Measurements from ENCODE around the gene GDNF.
"Not testable (repeated sequence)": the region's sequence is repeated elsewhere in the genome, so short reads cannot be mapped to it uniquely, and the experiment has no call there.

Gene GDNF

DNA sequence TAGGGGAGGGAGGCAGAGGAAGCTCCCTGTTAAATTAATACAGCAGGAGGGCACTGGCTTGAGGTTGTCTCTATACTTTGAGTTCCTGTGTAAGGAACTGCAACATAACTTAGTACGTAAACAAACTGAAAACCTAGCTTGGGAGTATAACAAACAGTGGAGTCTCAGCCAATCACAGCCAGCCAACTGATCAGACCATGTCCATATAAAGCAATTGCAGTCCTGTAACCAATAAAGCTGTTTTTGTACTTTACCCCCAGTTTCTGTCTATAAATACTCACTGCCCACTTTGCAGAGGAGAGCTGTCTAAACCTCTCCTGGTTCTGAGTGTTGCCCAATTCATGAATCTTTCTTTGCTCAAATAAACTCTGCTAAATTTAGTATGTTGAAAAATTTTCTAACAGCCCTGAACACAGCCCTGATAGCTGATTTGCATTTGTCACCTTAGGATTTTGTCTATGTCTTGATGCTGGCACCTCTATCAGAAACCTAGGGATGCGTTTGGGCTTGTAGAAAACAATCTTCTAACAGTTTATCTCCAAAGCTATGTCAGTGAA is 39.9 kb downstream of the GDNF start:
- FAIRE-seq (no peak), DNase-seq (ENCODE audit: insufficient read length, low spot score) (no peak)
- TF ChIP-seq, protein P1, sequence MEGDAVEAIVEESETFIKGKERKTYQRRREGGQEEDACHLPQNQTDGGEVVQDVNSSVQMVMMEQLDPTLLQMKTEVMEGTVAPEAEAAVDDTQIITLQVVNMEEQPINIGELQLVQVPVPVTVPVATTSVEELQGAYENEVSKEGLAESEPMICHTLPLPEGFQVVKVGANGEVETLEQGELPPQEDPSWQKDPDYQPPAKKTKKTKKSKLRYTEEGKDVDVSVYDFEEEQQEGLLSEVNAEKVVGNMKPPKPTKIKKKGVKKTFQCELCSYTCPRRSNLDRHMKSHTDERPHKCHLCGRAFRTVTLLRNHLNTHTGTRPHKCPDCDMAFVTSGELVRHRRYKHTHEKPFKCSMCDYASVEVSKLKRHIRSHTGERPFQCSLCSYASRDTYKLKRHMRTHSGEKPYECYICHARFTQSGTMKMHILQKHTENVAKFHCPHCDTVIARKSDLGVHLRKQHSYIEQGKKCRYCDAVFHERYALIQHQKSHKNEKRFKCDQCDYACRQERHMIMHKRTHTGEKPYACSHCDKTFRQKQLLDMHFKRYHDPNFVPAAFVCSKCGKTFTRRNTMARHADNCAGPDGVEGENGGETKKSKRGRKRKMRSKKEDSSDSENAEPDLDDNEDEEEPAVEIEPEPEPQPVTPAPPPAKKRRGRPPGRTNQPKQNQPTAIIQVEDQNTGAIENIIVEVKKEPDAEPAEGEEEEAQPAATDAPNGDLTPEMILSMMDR (IDR thresholded peaks at IDR 0.05; ENCODE audit: insufficient read depth, missing control alignments): no peak

DNA sequence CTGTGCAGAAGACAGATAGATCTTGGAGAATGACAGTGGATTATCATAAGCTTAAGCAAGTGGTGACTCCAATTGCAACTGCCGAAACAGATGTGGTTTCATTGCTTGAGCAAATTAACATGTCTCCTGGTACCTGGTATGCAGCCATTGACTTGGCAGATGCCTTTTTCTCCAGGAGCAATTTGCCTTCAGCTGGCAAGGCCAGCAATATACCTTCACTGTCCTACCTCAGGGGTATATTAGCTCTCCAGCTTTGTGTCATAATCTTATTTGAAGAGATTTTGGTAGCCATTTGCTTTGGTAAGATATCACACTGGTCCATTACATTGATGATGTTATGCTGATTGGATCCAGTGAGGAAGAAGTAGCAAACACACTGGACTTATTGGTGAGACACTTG is 43.4 kb downstream of the GDNF start:
- not testable (repeated sequence) for FAIRE-seq; DNase-seq (ENCODE audit: insufficient read length, low spot score)

- not testable (repeated sequence) for FAIRE-seq
Observed at GRCh38 chr5:37795292-37795691, 44.5 kb downstream of the GDNF start.

GRCh38 chr5:37792975-37793631 is 46.7 kb downstream of the GDNF start:
- no peak for DNase-seq (ENCODE audit: insufficient read length, low spot score)
- FAIRE-seq: no peak
- TF ChIP-seq, protein P1 (IDR thresholded peaks at IDR 0.05; ENCODE audit: insufficient read depth, missing control alignments): no peak

More at GRCh38 chr5:37795292-37795691, 44.5 kb downstream of the GDNF start:
- not testable (repeated sequence) for DNase-seq (ENCODE audit: insufficient read length, low spot score)

DNA sequence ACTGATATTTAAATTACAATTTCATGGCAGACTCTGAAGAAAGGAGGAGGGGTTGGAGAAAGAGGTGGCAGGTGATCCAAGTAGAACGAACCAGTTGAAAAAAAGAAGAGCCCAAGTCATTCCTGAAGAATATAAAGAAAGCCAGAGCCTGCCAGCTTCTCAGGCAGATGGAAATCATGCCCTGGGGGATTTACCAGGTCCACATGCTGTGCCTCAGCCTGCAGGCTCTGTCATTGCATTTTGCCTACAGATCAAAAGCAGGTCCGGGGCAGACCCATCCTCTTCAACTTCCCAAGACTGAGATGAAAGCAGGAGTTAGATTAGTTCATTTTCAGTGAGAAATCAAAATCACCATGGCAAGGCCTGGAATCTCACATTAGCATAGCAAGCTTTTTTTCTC is 48.5 kb downstream of the GDNF start:
- TF ChIP-seq, protein P1 (IDR thresholded peaks at IDR 0.05; ENCODE audit: insufficient read depth, missing control alignments): no peak
- DNase-seq (ENCODE audit: insufficient read length, low spot score): no peak
- FAIRE-seq: no peak

GRCh38 chr5:37789991-37790390 is 49.9 kb downstream of the GDNF start:
- DNase-seq (ENCODE audit: insufficient read length, low spot score): no peak
- TF ChIP-seq, protein P1 (IDR thresholded peaks at IDR 0.05; ENCODE audit: insufficient read depth, missing control alignments): no peak
- no peak for FAIRE-seq

DNA sequence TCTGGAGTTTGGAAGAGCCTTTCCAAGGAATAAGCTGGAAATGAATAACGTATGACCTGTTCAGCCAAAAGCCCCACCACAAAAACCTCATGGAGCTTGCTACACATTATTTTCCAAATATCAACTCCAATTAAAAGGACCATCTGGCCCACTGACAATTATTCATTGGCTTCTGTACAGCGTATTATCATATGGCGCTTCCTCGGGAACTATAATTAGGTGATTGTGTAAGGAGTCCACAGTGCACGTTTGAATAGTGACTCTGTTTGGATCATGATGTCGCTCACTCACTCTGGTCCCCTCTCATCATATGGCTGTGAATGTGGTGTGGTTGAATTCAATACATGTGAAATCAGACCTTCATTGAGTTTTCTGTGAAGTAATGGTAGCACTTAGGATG is 52.1 kb downstream of the GDNF start:
- FAIRE-seq (no peak), DNase-seq (ENCODE audit: insufficient read length, low spot score) (no peak)

DNA sequence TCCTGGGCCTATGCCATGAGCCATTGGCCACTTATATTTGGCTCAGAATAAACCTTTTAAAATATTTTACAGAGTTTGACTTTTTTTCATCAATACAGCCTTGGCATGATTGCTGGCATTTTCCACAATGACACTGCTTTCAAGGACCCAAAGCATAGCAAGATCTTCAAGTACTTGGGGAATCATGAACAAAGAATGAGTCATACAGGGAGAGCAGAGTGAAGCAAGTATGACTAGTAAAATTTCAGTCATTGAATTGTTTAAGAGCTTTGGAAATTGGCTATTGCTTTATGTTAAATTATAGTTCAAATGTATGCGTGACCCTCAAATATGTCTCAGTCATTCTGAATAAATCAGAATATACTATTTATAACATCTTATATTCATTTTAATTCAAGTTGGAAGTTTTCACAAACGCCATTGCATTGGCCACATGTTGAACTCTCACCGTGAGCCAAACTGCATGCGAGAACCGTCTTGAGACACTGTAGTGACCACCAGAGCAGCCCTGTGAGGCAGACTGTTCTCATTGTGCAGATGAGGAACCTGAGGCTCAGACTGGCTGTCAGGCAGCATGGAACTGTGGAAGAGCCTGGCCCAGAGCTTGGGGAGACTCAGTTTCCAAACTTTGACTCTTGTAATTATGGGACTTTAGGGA is 52.9 kb downstream of the GDNF start:
- no peak for FAIRE-seq
- TF ChIP-seq, protein P1 (IDR thresholded peaks at IDR 0.05; ENCODE audit: insufficient read depth, missing control alignments): no peak
- DNase-seq (ENCODE audit: insufficient read length, low spot score): no peak

More for the DNA sequence above, 52.1 kb downstream of the GDNF start:
- TF ChIP-seq, protein P1 (IDR thresholded peaks at IDR 0.05; ENCODE audit: insufficient read depth, missing control alignments): no peak
